KOPT-K1 (cell line): ENCODE data around the gene MARS1.

ENCODE experiments used
- H3K27ac ChIP-seq: fragments of 200-600 bp; sonication (generic); 2 replicates; pipeline ENCODE4 v1.5.1; 2016; ENCODE audit warnings: antibody characterized with exemption, mild to moderate bottlenecking, low read depth, low read length; ENCODE audit not compliant: poor library complexity, severe bottlenecking
- H3K36me3 ChIP-seq: fragments of 200-600 bp; sonication (generic); 2 replicates; pipeline ENCODE4 v1.5.1; 2017; ENCODE audit warnings: antibody characterized with exemption, mild to moderate bottlenecking, low read length, moderate library complexity; ENCODE audit not compliant: insufficient read depth
- H3K9me3 ChIP-seq: fragments of 200-600 bp; sonication (generic); 2 replicates; pipeline ENCODE4 v1.5.1; 2017; ENCODE audit warnings: antibody characterized with exemption, low read length, mild to moderate bottlenecking; ENCODE audit not compliant: insufficient read depth, poor library complexity, severe bottlenecking

MARS1 gene

GRCh38 chr12:57462912-57463253 lies 25.0 kb upstream of the MARS1 start:
- Histone ChIP-seq H3K36me3 (no peaks in the 10 kb centered on the region), H3K27ac (no peak overlapping the region), H3K9me3 (no peaks in the 10 kb centered on the region)

GRCh38 chr12:57464569-57464968 lies 23.3 kb upstream of the MARS1 start:
- H3K9me3 ChIP-seq, result no peaks in the 10 kb centered on the region
- no peak overlapping the region for H3K27ac ChIP-seq
- H3K36me3 ChIP-seq, result peaks cover 13% of the 10 kb centered on the region; the same call in 1 of the 2 replicates

- H3K27ac ChIP-seq, result no peak overlapping the region
- H3K9me3 ChIP-seq, result no peaks in the 10 kb centered on the region
- peaks cover 19% of the 10 kb centered on the region; the same call in 1 of the 2 replicates for H3K36me3 ChIP-seq
These were observed 22.7 kb upstream of the MARS1 start for GRCh38 chr12:57465030-57465746.

- no peak overlapping the region for H3K27ac ChIP-seq
- H3K9me3 ChIP-seq, result no peaks in the 10 kb centered on the region
- peaks cover 26% of the 10 kb centered on the region; the same call in 1 of the 2 replicates for H3K36me3 ChIP-seq
These were observed 21.9 kb upstream of the MARS1 start for GRCh38 chr12:57465747-57466505.

DNA sequence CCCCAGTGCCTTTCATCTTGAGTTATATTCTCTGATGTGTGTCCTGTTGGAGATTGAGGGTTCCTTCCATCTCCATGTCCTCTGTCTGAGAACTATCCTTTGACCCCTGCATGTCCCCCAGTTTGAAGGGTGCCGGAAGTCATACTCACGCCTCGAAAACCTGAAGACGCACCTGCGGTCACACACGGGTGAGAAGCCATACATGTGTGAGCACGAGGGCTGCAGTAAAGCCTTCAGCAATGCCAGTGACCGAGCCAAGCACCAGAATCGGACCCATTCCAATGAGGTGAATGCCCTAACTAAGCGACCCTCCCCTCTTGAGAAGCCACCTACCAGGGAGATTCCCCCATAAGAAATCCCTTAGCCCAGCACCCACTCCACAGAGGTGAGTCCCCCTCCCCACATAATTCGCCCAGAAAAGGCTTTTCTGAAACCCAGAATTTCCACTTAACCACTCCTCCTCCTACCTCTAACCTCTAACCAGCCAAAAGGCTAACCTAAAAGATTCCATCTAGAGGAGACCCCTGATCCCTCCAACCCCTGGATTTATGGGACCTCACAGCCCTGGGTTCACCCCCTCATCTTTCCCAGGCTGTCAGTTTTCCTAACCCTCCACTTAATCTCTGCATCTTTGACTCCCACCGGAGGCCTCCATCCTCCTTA lies 20.5 kb upstream of the MARS1 start:
- Histone ChIP-seq H3K27ac (no peak overlapping the region), H3K9me3 (no peaks in the 10 kb centered on the region), H3K36me3 (peaks cover 40% of the 10 kb centered on the region)

GRCh38 chr12:57467915-57468314 lies 20.0 kb upstream of the MARS1 start:
- no peak overlapping the region for H3K27ac ChIP-seq
- H3K36me3 ChIP-seq, result peaks cover 46% of the 10 kb centered on the region
- H3K9me3 ChIP-seq, result no peaks in the 10 kb centered on the region

GRCh38 chr12:57469296-57470164 lies 18.3 kb upstream of the MARS1 start:
- Histone ChIP-seq H3K9me3 (no peaks in the 10 kb centered on the region), H3K36me3 (peaks cover 60% of the 10 kb centered on the region), H3K27ac (no peak overlapping the region)

GRCh38 chr12:57470286-57470969 lies 17.4 kb upstream of the MARS1 start:
- Histone ChIP-seq H3K9me3 (no peaks in the 10 kb centered on the region), H3K36me3 (peaks cover 69% of the 10 kb centered on the region)

DNA sequence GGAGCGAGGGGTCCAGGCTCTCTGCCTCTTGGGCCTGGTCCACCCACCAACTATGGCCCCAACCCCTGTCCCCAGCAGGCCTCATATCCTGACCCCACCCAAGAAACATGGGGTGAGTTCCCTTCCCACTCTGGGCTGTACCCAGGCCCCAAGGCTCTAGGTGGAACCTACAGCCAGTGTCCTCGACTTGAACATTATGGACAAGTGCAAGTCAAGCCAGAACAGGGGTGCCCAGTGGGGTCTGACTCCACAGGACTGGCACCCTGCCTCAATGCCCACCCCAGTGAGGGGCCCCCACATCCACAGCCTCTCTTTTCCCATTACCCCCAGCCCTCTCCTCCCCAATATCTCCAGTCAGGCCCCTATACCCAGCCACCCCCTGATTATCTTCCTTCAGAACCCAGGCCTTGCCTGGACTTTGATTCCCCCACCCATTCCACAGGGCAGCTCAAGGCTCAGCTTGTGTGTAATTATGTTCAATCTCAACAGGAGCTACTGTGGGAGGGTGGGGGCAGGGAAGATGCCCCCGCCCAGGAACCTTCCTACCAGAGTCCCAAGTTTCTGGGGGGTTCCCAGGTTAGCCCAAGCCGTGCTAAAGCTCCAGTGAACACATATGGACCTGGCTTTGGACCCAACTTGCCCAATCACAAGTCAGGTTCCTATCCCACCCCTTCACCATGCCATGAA lies 16.8 kb upstream of the MARS1 start:
- Histone ChIP-seq H3K36me3 (peaks cover 75% of the 10 kb centered on the region), H3K9me3 (no peaks in the 10 kb centered on the region), H3K27ac (no peak overlapping the region)

More at GRCh38 chr12:57470286-57470969, 17.4 kb upstream of the MARS1 start:
- no peak overlapping the region for H3K27ac ChIP-seq

GRCh38 chr12:57471661-57472060 lies 16.2 kb upstream of the MARS1 start:
- H3K9me3 ChIP-seq, result no peaks in the 10 kb centered on the region
- no peak overlapping the region for H3K27ac ChIP-seq

DNA sequence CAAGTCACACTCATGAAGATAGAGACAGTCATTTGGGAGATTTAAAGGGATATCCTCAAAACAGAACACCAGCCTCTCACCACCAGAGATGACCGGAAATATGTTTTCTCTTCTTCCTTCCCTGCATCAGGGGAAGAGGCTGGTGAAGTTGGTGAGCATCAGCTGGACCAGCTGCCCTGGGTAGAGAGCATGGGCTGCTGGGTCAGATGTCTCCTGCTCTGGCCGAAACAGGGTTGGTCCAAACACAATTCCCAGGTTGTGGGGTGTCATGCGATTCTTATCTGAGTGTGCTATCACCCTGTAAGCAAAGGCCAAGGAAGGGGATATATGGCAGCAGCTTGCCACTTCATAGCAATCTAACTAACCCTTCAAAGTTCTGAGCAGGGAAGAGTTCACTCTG lies 15.5 kb upstream of the MARS1 start:
- H3K9me3 ChIP-seq, result no peaks in the 10 kb centered on the region
- H3K36me3 ChIP-seq, result peaks cover 80% of the 10 kb centered on the region
- H3K27ac ChIP-seq, result no peak overlapping the region

More at GRCh38 chr12:57471661-57472060, 16.2 kb upstream of the MARS1 start:
- H3K36me3 ChIP-seq, result peaks cover 80% of the 10 kb centered on the region

- peaks cover 79% of the 10 kb centered on the region for H3K36me3 ChIP-seq
- H3K27ac ChIP-seq, result no peak overlapping the region
- no peaks in the 10 kb centered on the region for H3K9me3 ChIP-seq
These were observed 14.5 kb upstream of the MARS1 start for GRCh38 chr12:57473392-57473791.

GRCh38 chr12:57473886-57474285 lies 14.0 kb upstream of the MARS1 start:
- no peaks in the 10 kb centered on the region for H3K9me3 ChIP-seq
- H3K36me3 ChIP-seq, result peaks cover 74% of the 10 kb centered on the region
- H3K27ac ChIP-seq, result no peak overlapping the region

DNA sequence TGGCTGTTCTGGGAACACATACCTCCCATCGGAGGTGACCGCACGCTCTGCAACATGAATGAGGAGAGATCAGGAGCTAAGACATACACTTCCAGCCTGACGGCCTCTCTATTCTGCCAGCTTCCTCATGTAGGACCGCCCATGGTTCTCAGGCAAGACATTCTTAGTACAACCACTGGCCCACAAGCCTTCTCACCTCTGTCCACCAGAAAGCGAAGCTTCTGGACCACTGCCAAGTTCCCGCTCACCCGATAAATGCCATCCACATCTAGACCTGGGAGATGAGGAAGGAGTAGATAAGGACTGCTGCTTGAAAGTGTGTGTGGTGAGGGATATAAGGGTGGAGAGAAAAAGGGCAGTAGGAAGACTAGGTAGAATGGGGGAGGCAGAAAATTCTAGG lies 13.4 kb upstream of the MARS1 start:
- H3K9me3 ChIP-seq, result no peaks in the 10 kb centered on the region
- peaks cover 68% of the 10 kb centered on the region for H3K36me3 ChIP-seq
- H3K27ac ChIP-seq, result no peak overlapping the region
